Transverse colon (tissue), 4 donors: Measurements from ENCODE around the gene NOL3. TPM values are rescaled to one million over a fixed set of nuclear protein-coding genes. Genes with fewer than 3 reads are reported as not detected.

ENCODE experiments used
- DNase-seq: peaks from one replicate; pipeline ENCODE4 v3.0.0-alpha.2; 2019
- H3K27ac ChIP-seq, 4 donors: fragments of 200-600 bp; sonication (generic); 2 replicates each; pipeline ENCODE4 v1.5.1; 2016 to 2018; ENCODE audit warnings: inconsistent platforms in 4 of 4
- H3K27me3 ChIP-seq: fragments of 200-600 bp; sonication (generic); 2 replicates; pipeline ENCODE4 v1.5.1; 2017; ENCODE audit warnings: inconsistent platforms
- H3K36me3 ChIP-seq, 4 donors: fragments of 200-600 bp; sonication (generic); 2 replicates each; pipeline ENCODE4 v1.5.1; 2017 to 2019; ENCODE audit warnings: inconsistent platforms in 4 of 4
- H3K4me1 ChIP-seq, 4 donors: fragments of 200-600 bp; sonication (generic); 2 replicates each; pipeline ENCODE4 v1.5.1; 2017 to 2020; ENCODE audit warnings: inconsistent platforms in 4 of 4
- H3K4me3 ChIP-seq, 4 donors: fragments of 200-600 bp; sonication (generic); 1 replicate in 1 of 4; 2 replicates in 3 of 4; pipeline versions ENCODE4 v1.5.1 to v1.6.1; 2017 to 2019; ENCODE audit warnings: inconsistent platforms in 4 of 4
- H3K9me3 ChIP-seq, 2 donors: fragments of 200-600 bp; sonication (generic); 2 replicates each; pipeline ENCODE4 v1.5.1; 2017 to 2019; ENCODE audit warnings: inconsistent platforms in 2 of 2
- EP300 ChIP-seq: sonication (generic); formaldehyde crosslinking; IDR thresholded peaks from one replicate; pipeline ENCODE4 v1.6.1; 2017; ENCODE audit warnings: antibody characterized with exemption, low read depth
- POLR2A ChIP-seq: fragments of 450-650 bp; IDR thresholded peaks from one replicate; pipeline ENCODE4 v1.6.1; 2016; ENCODE audit warnings: antibody characterized with exemption, mild to moderate bottlenecking, moderate library complexity
- POLR2AphosphoS5 ChIP-seq, 3 donors: sonication (generic); formaldehyde crosslinking; IDR thresholded peaks; one replicate each; pipeline ENCODE4 v1.6.1; 2016; ENCODE audit warnings: antibody characterized with exemption in 3 of 3
- WGBS, 2 donors: methylation state at CpG; one replicate each; pipeline ENCODE4 v1.1.5; 2018; ENCODE audit warnings: low coverage in 1 of 2; 5-methylcytosine and 5-hydroxymethylcytosine counted together
- in situ Hi-C, 4 donors: fragments of 200-750 bp; cut with MboI; loops; one replicate each; pipeline versions ENCODE4 v1.15.0 to v1.15.1; 2017; ENCODE audit warnings: low sequenced_read_pairs in 3 of 4, low pct_ligation_motif_present in 1 of 4, low pct_unique_long_range_greater_than_20kb in 1 of 4
- intact Hi-C: fragments of 100-400 bp; cut with DNase I; formaldehyde crosslinking; loops from one replicate; pipeline ENCODE4 v1.15.1; 2023; ENCODE audit warnings: low total_unique reads
- total RNA-seq, 4 donors: library from RNA; depleted of rRNA; stranded (reverse); fragments of >200 nt; gene quantifications; one replicate each; pipeline ENCODE4 v1.1.0, GENCODE V29; 2016
- TF ChIP-seq, protein P1 (sequence below), 5 experiments: fragments of 200-600 bp in 3 of 5; fragments of 450-650 bp in 2 of 5; sonication (generic) in 3 of 5; IDR thresholded peaks; 1 replicate in 2 of 5; 2 replicates in 3 of 5; pipeline ENCODE4 v1.5.1; 2016 to 2017; ENCODE audit warnings: antibody characterized with exemption in 5 of 5, inconsistent platforms in 3 of 5, mild to moderate bottlenecking in 2 of 5, moderate library complexity in 1 of 5

NOL3 gene
- total RNA-seq, 4 donors from 2014 or later, result 39.5 to 65.9 (median 41.2) TPM

DNA sequence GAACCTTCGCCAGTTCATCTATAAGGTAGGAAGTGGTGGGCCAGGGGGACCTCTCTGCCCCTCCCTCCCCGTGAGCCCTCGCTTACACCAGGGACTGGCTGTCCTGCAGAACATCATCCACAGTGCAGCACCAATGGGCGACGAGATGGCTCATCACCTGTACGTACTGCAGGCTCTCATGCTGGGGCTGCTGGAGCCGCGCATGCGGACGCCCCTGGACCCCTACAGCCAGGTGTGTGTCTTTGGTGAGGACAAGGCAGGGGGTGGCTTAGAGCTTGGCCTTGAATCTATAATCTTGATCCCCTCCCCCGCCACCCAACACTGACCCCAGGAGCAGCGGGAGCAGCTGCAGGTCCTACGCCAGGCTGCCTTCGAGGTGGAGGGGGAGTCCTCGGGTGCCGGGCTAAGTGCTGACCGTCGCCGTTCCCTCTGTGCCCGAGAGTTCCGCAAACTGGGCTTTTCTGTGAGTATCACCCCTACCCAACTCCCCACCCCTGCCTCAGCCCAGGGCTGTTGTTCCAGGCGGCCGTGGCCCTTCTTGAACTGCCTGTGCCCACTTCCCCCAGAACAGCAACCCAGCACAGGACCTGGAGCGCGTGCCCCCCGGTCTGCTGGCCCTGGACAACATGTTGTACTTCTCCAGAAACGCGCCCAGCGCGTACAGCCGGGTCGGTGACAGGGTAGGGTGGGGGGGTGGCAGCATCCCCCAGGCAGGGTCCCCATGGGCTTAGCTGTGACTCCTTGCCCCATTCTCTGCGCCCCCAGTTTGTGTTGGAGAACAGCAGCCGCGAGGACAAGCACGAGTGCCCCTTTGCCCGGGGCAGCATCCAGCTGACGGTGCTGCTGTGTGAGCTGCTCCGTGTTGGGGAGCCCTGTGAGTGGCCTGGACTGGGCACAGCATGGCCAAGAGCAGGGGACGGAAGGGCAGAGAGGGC, 31.3 kb downstream of the NOL3 start:
- no peaks in the 10 kb centered on the region for H3K27me3 ChIP-seq
- no peaks in the 10 kb centered on the region for H3K9me3 ChIP-seq
- H3K4me3 ChIP-seq, result no peak overlapping the region
- in situ Hi-C loops (no loop called here), intact Hi-C loops (no loop called here)
- no peak for DNase-seq
- TF ChIP-seq POLR2AphosphoS5 (IDR thresholded peaks at IDR 0.05), result no peak
- TF ChIP-seq, protein P1, sequence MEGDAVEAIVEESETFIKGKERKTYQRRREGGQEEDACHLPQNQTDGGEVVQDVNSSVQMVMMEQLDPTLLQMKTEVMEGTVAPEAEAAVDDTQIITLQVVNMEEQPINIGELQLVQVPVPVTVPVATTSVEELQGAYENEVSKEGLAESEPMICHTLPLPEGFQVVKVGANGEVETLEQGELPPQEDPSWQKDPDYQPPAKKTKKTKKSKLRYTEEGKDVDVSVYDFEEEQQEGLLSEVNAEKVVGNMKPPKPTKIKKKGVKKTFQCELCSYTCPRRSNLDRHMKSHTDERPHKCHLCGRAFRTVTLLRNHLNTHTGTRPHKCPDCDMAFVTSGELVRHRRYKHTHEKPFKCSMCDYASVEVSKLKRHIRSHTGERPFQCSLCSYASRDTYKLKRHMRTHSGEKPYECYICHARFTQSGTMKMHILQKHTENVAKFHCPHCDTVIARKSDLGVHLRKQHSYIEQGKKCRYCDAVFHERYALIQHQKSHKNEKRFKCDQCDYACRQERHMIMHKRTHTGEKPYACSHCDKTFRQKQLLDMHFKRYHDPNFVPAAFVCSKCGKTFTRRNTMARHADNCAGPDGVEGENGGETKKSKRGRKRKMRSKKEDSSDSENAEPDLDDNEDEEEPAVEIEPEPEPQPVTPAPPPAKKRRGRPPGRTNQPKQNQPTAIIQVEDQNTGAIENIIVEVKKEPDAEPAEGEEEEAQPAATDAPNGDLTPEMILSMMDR (IDR thresholded peaks at IDR 0.05), result no peak
- TF ChIP-seq POLR2A, result no peak
- TF ChIP-seq EP300, result no peak
- peaks cover 0 to 30% (median under 1%) of the 10 kb centered on the region in 4 donors for H3K36me3 ChIP-seq
- H3K4me1 ChIP-seq, result peaks cover 0 to 19% (median 18%) of the 10 kb centered on the region in 4 donors
- 92% methylated on average over 33 of the region's 40 CpGs; no CpG with 5 or more reads in 1 of the 2 donors for WGBS, 2 donors
- H3K27ac ChIP-seq, result no peak overlapping the region

- in situ Hi-C loops (no loop called here), intact Hi-C loops (no loop called here)
- TF ChIP-seq EP300 (no peak), POLR2AphosphoS5 (IDR thresholded peaks at IDR 0.05) (no peak), POLR2A (no peak)
- TF ChIP-seq, protein P1 (IDR thresholded peaks at IDR 0.05), result no peak
- H3K9me3 ChIP-seq, result no peaks in the 10 kb centered on the region
- peaks cover 0 to 19% (median 17%) of the 10 kb centered on the region in 4 donors for H3K4me1 ChIP-seq
- H3K4me3 ChIP-seq, result no peak overlapping the region
- 89% methylated on average over 7 of the region's 12 CpGs; no CpG with 5 or more reads in 1 of the 2 donors for WGBS, 2 donors
- DNase-seq, result no peak
- no peaks in the 10 kb centered on the region for H3K27me3 ChIP-seq
- H3K27ac ChIP-seq, result no peak overlapping the region
- peaks cover 0 to 22% (median 0%) of the 10 kb centered on the region in 4 donors for H3K36me3 ChIP-seq
Observed at GRCh38 chr16:67202426-67202825, 32.1 kb downstream of the NOL3 start.

DNA sequence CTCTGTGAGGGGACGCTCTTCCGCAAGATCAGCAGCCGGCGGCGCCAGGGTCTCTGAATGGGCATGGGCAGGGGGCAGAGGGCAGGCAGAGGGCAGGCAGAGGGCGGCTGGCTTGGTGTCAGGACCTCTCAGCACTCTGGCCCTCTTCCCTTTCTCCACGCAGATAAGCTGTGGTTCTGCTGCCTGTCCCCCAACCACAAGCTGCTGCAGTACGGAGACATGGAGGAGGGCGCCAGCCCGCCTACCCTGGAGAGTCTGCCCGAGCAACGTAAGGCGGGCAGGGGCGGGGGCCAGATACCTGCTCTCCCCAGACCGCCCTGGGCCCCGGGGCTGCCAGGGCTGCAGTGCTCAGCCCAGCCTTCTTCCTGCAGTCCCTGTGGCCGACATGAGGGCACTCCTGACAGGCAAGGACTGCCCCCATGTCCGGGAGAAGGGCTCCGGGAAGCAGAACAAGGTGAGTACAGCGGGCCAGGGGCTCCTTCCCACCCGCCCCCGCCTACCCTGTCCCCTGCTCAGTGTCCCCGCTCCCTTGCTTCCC, 32.7 kb downstream of the NOL3 start:
- Histone ChIP-seq H3K27ac (no peak overlapping the region), H3K4me1 (peaks cover 0 to 16% (median 12%) of the 10 kb centered on the region in 4 donors), H3K4me3 (no peak overlapping the region), H3K9me3 (no peaks in the 10 kb centered on the region), H3K27me3 (no peaks in the 10 kb centered on the region), H3K36me3 (peaks cover 0 to 19% (median 0%) of the 10 kb centered on the region in 4 donors)
- WGBS, 2 donors, result 91% methylated on average over 13 of the region's 23 CpGs; no CpG with 5 or more reads in 1 of the 2 donors
- in situ Hi-C loops, result no loop called here
- TF ChIP-seq, protein P1 (IDR thresholded peaks at IDR 0.05), result no peak
- no peak for TF ChIP-seq POLR2AphosphoS5 (IDR thresholded peaks at IDR 0.05)
- intact Hi-C loops, result no loop called here
- DNase-seq, result no peak

GRCh38 chr16:67204076-67204475, 33.7 kb downstream of the NOL3 start:
- H3K4me3 ChIP-seq, result no peak overlapping the region

More at GRCh38 chr16:67204076-67204475, 33.7 kb downstream of the NOL3 start:
- Histone ChIP-seq H3K27me3 (no peaks in the 10 kb centered on the region), H3K27ac (no peak overlapping the region), H3K9me3 (no peaks in the 10 kb centered on the region), H3K36me3 (peaks cover 0 to 19% (median 0%) of the 10 kb centered on the region in 4 donors), H3K4me1 (peaks cover 0 to 7% (median 3%) of the 10 kb centered on the region in 4 donors)
- intact Hi-C loops, result no loop called here
- TF ChIP-seq, protein P1 (IDR thresholded peaks at IDR 0.05), result no peak
- TF ChIP-seq POLR2A, result no peak
- in situ Hi-C loops, result no loop called here
- DNase-seq, result no peak
- WGBS, 2 donors, result 85% methylated on average over 4 of the region's 4 CpGs; no CpG with 5 or more reads in 1 of the 2 donors
